BLaER1 (cell line): ENCODE results near the gene DUOX1.

Experiments used
- H3K27ac ChIP-seq: shearing (Covaris generic); formaldehyde crosslinking; 2 replicates; pipeline ENCODE4 v1.8.1; 2022
- H3K27me3 ChIP-seq: shearing (Covaris generic); formaldehyde crosslinking; 2 replicates; pipeline ENCODE4 v1.8.1; 2022
- H3K36me3 ChIP-seq: shearing (Covaris generic); formaldehyde crosslinking; 2 replicates; pipeline ENCODE4 v1.8.1; 2022
- H3K4me1 ChIP-seq: shearing (Covaris generic); formaldehyde crosslinking; 2 replicates; pipeline ENCODE4 v1.8.1; 2022
- H3K4me2 ChIP-seq: shearing (Covaris generic); formaldehyde crosslinking; 2 replicates; pipeline ENCODE4 v1.8.1; 2022
- H3K4me3 ChIP-seq: shearing (Covaris generic); formaldehyde crosslinking; 2 replicates; pipeline ENCODE4 v1.8.1; 2022
- H3K9ac ChIP-seq: shearing (Covaris generic); formaldehyde crosslinking; 2 replicates; pipeline ENCODE4 v1.8.1; 2022
- H3K9me3 ChIP-seq: shearing (Covaris generic); formaldehyde crosslinking; 2 replicates; pipeline ENCODE4 v1.8.1; 2022
- H4K20me1 ChIP-seq: shearing (Covaris generic); formaldehyde crosslinking; 2 replicates; pipeline ENCODE4 v1.8.1; 2022
- Cebpa-rat ChIP-seq: shearing (Covaris generic); IDR thresholded peaks from 2 replicates; pipeline ENCODE4 v1.8.1; 2022

The DUOX1 gene

DNA sequence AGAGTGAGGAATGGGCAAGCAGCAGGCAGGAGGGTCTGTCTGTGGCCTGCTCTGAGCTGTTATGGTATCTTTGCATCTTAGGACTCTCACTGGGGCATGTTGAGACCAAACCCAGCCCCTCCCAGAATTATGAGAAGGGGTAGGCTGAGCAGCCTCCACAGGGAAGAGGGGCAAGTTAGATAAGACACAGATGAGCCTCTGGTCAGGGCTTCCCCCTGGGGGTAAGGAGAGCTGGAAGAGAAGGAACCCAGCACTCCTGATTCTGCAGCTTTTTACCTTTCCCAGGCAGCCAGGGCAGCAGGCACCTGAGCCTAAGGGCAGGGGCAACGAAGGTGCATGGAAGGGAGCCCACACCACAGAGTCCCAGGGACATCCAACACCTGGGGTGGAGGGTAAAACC, 19.3 kb downstream of the DUOX1 start:
- H3K27me3 ChIP-seq = no peaks in the 10 kb centered on the region
- TF ChIP-seq Cebpa-rat = no peak
- no peaks in the 10 kb centered on the region for H4K20me1 ChIP-seq
- H3K27ac ChIP-seq = no peak overlapping the region
- H3K9me3 ChIP-seq = no peaks in the 10 kb centered on the region
- H3K4me2 ChIP-seq = peak overlapping the region; percentile 12; the same call in 1 of the 2 replicates
- H3K4me3 ChIP-seq = no peak overlapping the region
- H3K4me1 ChIP-seq = peaks cover 7% of the 10 kb centered on the region
- H3K36me3 ChIP-seq = peaks cover 8% of the 10 kb centered on the region; the same call in 1 of the 2 replicates
- no peak overlapping the region for H3K9ac ChIP-seq

DNA sequence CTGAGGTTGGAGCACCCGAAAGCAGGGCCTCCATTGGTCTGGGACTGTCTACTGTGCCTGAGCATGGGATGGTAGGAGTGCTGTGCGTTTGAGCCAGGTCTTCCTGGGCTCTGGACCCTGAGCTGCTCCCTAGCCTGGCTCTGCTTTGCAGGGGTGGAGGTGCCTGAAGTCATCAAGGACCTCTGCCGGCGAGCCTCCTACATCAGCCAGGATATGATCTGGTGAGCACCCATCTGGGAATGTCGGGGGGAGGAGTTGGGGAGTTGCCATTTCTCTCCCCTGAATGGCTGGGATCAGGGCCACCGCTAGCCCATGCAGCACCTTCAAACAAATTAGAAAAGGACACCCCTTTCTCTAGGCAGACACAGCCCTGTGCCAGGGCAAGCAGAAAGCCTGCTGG, 20.7 kb downstream of the DUOX1 start:
- H3K27ac ChIP-seq = no peak overlapping the region
- H3K27me3 ChIP-seq = no peaks in the 10 kb centered on the region
- TF ChIP-seq Cebpa-rat = no peak
- H3K9me3 ChIP-seq = no peaks in the 10 kb centered on the region
- H3K36me3 ChIP-seq = peaks cover 8% of the 10 kb centered on the region; the same call in 1 of the 2 replicates
- H3K9ac ChIP-seq = no peak overlapping the region
- H3K4me3 ChIP-seq = no peak overlapping the region
- peaks cover 15% of the 10 kb centered on the region for H3K4me1 ChIP-seq
- H3K4me2 ChIP-seq = no peak overlapping the region
- H4K20me1 ChIP-seq = no peaks in the 10 kb centered on the region

DNA sequence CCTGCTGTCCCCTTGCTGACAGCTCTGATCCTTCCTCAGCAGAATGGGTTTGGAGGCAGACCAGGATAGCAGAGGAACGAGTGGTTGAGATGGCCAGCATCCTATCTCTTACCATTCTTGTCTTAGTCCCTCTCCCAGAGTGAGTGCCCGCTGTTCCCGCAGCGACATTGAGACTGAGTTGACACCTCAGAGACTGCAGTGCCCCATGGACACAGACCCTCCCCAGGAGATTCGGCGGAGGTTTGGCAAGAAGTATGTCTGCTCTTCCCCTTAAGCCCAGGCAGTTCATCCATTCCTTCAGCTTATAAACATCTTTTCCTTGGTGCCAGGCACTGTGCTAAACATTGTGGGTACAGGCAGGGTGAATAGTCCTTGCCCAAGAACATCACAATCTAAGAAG, 21.2 kb downstream of the DUOX1 start:
- Histone ChIP-seq H3K9ac (no peak overlapping the region), H3K4me2 (no peak overlapping the region), H3K27me3 (no peaks in the 10 kb centered on the region), H3K9me3 (no peaks in the 10 kb centered on the region), H3K4me1 (peaks cover 20% of the 10 kb centered on the region), H4K20me1 (no peaks in the 10 kb centered on the region), H3K27ac (no peak overlapping the region), H3K36me3 (peaks cover 8% of the 10 kb centered on the region; the same call in 1 of the 2 replicates), H3K4me3 (no peak overlapping the region)
- no peak for TF ChIP-seq Cebpa-rat

DNA sequence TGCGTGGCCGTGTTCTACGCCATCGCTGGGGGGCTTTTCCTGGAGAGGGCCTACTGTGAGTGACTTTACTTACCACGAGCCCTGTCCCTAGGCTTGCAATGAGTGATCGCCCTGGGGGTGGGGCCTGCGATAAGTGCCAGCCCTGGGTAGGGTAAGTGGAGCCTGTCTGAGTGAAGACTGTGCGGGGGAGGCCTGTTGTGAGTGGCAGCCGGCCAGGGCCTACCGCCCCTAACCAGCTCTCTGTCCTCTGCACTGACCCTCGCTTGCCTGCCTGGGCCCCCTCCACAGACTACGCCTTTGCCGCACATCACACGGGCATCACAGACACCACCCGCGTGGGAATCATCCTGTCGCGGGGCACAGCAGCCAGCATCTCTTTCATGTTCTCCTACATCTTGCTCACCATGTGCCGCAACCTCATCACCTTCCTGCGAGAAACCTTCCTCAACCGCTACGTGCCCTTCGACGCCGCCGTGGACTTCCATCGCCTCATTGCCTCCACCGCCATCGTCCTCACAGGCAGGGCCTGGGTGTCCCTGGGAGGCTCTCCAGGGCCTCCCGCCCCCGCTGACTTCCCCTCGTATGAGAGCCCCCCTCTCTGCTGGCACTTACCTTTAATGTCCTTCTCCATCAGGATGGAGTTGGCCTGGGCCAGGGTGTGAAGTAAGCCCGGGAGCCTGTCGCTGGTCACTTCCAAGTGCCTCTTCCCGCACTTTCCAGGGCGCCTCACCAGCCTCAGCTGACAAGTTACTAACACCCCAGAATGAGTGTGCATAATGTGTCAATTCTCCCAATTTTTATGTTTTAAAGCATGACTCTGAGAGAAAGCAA, 22.4 kb downstream of the DUOX1 start:
- Histone ChIP-seq H4K20me1 (no peaks in the 10 kb centered on the region), H3K4me1 (peaks cover 32% of the 10 kb centered on the region)
- TF ChIP-seq Cebpa-rat = no peak

DNA sequence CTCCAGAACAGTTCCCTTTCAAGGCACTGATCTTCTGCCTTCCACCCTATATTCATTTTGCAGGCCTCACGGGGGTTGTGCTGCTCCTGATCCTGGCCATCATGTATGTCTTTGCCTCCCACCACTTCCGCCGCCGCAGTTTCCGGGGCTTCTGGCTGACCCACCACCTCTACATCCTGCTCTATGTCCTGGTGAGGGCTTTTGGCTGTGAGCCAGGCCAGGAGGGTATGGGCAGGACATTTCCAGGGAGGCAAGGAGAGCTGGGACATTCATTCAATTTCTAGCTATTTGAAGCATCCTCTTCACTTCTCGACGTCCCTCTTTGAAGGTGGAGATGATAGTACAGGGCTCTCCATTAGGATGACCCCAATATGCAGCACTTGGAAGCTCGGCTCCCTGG, 25.9 kb downstream of the DUOX1 start:
- no peaks in the 10 kb centered on the region for H3K9me3 ChIP-seq
- peaks cover 33% of the 10 kb centered on the region for H3K4me1 ChIP-seq
- TF ChIP-seq Cebpa-rat = no peak
- no peak overlapping the region for H3K9ac ChIP-seq
- H3K36me3 ChIP-seq = peaks cover 8% of the 10 kb centered on the region; the same call in 1 of the 2 replicates
- no peaks in the 10 kb centered on the region for H3K27me3 ChIP-seq
- no peaks in the 10 kb centered on the region for H4K20me1 ChIP-seq
- H3K4me3 ChIP-seq = no peak overlapping the region
- H3K27ac ChIP-seq = no peak overlapping the region
- peak overlapping the region; percentile 80 for H3K4me2 ChIP-seq

More for the DNA sequence above, 22.4 kb downstream of the DUOX1 start:
- no peak overlapping the region for H3K4me2 ChIP-seq
- no peaks in the 10 kb centered on the region for H3K27me3 ChIP-seq
- no peak overlapping the region for H3K4me3 ChIP-seq
- H3K36me3 ChIP-seq = peaks cover 8% of the 10 kb centered on the region; the same call in 1 of the 2 replicates
- no peak overlapping the region for H3K27ac ChIP-seq
- no peaks in the 10 kb centered on the region for H3K9me3 ChIP-seq
- H3K9ac ChIP-seq = no peak overlapping the region

DNA sequence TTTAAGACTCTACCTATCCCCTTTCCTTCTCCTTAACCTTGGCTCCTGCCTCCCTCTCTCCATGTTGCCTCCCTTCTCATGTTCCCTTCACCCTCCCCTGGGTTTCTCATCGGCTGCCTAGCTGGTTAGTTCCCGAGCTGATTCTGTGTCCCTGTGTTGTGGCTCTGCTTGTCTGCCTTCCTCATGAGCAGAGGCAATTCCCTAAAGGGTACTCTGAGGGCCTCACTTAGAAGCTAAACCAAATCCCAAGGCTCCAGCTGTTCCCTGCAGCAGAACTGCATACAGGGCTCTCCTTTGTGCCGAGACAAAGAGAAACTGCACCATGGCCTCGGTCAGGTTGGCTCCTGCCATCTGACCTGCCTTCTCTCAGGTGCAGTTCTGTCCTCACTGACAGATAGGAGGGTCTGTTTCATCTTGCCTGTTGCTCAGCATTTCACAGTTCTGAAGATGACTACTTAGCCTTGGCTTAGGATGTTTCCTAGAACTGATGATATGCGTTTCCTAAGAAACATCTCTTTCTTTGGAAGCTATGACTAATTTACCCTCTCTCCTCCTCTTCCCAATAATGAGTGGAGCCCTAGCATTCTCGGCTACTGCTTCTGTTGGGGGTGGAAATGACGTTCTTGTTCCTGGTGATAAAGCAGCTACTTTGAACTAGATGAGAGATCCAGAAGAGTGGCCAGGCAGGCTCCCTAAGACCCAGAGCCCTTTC, 27.1 kb downstream of the DUOX1 start:
- H3K4me3 ChIP-seq = no peak overlapping the region
- peaks cover 38% of the 10 kb centered on the region for H3K4me1 ChIP-seq
- H3K27ac ChIP-seq = peak overlapping the region; percentile 30; the same call in 1 of the 2 replicates
- no peaks in the 10 kb centered on the region for H3K9me3 ChIP-seq
- peak overlapping the region; percentile 38; the same call in 1 of the 2 replicates for H3K9ac ChIP-seq
- H3K27me3 ChIP-seq = no peaks in the 10 kb centered on the region
- H3K36me3 ChIP-seq = peaks cover 6% of the 10 kb centered on the region; the same call in 1 of the 2 replicates
- TF ChIP-seq Cebpa-rat = no peak
- peak overlapping the region; percentile 80 for H3K4me2 ChIP-seq
- H4K20me1 ChIP-seq = no peaks in the 10 kb centered on the region

DNA sequence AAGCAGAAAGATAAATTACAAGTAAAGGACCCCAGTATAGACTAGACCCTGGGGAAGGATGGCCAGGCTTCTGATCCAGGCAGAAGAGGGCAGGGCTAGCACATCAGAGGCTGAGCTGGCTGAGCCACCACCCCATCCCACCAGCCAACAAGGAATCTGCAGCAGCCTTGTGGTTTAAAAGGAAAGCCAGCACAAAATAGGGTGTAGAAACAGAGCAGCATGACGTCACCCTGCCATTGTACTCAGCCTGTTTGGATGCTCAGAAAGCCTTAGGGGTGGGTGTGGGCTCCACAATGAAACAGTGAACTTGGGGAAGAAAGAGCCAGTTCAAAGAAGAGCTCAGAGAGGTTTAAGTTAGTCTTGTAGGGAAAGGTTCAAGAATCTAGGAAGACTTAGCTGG, 28.2 kb downstream of the DUOX1 start:
- Histone ChIP-seq H3K9me3 (no peaks in the 10 kb centered on the region), H4K20me1 (no peaks in the 10 kb centered on the region), H3K4me1 (peaks cover 42% of the 10 kb centered on the region), H3K36me3 (no peaks in the 10 kb centered on the region), H3K27me3 (no peaks in the 10 kb centered on the region), H3K4me3 (no peak overlapping the region), H3K4me2 (no peak overlapping the region), H3K27ac (no peak overlapping the region), H3K9ac (no peak overlapping the region)
- no peak for TF ChIP-seq Cebpa-rat

DNA sequence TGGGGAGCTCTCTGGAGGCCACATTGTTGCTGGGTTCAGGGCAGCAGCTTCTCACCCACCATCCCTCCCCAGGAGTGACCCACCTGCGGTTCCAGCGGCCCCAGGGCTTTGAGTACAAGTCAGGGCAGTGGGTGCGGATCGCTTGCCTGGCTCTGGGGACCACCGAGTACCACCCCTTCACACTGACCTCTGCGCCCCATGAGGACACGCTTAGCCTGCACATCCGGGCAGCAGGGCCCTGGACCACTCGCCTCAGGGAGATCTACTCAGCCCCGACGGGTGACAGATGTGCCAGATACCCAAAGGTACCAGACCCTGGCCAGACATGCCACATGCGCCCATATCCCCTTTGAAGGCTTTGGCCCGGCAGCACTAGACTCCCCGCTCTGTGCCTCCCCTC, 31.9 kb downstream of the DUOX1 start:
- 0 out of 2 replicates have a peak overlapping the region, but pooled peaks have one; percentile 41 for H3K27ac ChIP-seq
- no peaks in the 10 kb centered on the region for H4K20me1 ChIP-seq
- H3K36me3 ChIP-seq = no peaks in the 10 kb centered on the region
- H3K4me2 ChIP-seq = peak overlapping the region; percentile 45
- H3K27me3 ChIP-seq = no peaks in the 10 kb centered on the region
- H3K4me3 ChIP-seq = no peak overlapping the region
- H3K4me1 ChIP-seq = peaks cover 43% of the 10 kb centered on the region
- no peak for TF ChIP-seq Cebpa-rat
- H3K9me3 ChIP-seq = no peaks in the 10 kb centered on the region
- H3K9ac ChIP-seq = no peak overlapping the region

DNA sequence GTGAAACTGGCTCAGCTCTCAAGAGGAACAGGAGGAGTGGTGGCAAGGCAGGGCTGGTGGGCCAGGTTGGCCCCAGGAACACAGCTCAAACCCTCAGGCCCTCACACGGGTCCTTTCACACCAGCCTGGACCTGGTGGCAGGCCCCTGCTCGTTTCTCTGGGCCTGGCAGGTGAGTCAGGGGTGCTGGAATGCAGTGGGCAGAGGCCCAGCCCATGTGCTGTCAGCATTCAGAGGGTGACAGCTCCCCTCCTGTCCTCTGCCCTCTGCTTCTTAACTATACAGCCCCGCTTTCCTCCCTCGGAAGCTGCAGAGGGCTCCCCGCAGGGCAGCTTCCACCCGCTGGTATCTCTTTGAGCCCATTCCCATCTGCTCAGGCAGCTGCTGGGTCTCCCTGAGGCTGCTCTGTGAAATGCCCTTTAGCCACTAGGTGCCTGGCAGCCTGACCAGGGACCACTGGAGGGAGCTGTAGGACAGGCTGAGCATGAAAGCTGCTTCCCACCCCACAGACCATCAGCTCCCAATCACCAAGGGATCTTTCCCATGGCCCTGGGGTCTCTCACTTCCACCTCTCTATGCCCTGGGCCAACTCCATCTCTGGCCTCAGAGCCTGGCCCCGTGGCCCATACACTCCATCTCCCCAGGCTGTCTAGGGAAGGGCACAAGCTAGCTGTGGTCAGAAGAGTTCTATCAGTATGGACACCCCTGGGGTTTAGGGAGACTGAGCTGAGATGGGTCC, 33.1 kb downstream of the DUOX1 start:
- Histone ChIP-seq H3K4me2 (no peak overlapping the region), H3K4me1 (peaks cover 36% of the 10 kb centered on the region), H3K9ac (no peak overlapping the region), H3K4me3 (no peak overlapping the region), H4K20me1 (no peaks in the 10 kb centered on the region), H3K27me3 (no peaks in the 10 kb centered on the region), H3K27ac (peak overlapping the region; percentile 19; the same call in 1 of the 2 replicates), H3K36me3 (no peaks in the 10 kb centered on the region), H3K9me3 (no peaks in the 10 kb centered on the region)
- TF ChIP-seq Cebpa-rat = no peak

DNA sequence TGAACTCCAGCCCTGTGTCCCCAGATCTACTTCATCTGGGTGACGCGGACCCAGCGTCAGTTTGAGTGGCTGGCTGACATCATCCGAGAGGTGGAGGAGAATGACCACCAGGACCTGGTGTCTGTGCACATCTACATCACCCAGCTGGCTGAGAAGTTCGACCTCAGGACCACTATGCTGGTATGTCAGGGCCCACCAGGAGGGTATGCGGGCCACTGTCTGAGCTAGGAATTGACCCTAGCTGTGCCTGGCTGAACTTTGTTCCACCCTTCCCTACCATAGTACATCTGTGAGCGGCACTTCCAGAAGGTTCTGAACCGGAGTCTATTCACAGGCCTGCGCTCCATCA, 33.7 kb downstream of the DUOX1 start:
- H3K9ac ChIP-seq = no peak overlapping the region
- no peaks in the 10 kb centered on the region for H4K20me1 ChIP-seq
- H3K36me3 ChIP-seq = no peaks in the 10 kb centered on the region
- H3K27me3 ChIP-seq = no peaks in the 10 kb centered on the region
- TF ChIP-seq Cebpa-rat = no peak
- H3K9me3 ChIP-seq = no peaks in the 10 kb centered on the region
- H3K4me1 ChIP-seq = peaks cover 41% of the 10 kb centered on the region
- H3K27ac ChIP-seq = no peak overlapping the region
- no peak overlapping the region for H3K4me3 ChIP-seq
- no peak overlapping the region for H3K4me2 ChIP-seq
